Stimulated activated CD4-positive, alpha-beta T cell treated with anti-CD3 and anti-CD28 coated beads, TNF-alpha, amount 100 ng/mL, for 24 hours (primary cell): ENCODE results near the gene SH3RF1.
A peak's percentile ranks its signal among the peaks of the same experiment; 100 is the strongest.

ENCODE experiments used
- DNase-seq, 3 experiments: peaks; one replicate each; pipeline ENCODE4 v3.0.0-alpha.2; 2020; ENCODE audit warnings: low read depth in 3 of 3

Gene SH3RF1

GRCh38 chr4:169108303-169108702 lies 162.5 kb downstream of the SH3RF1 start:
- no peak for DNase-seq

- no peak for DNase-seq
Observed at GRCh38 chr4:169107528-169107927, 163.2 kb downstream of the SH3RF1 start.

GRCh38 chr4:169106696-169107229 lies 164.0 kb downstream of the SH3RF1 start:
- no peak for DNase-seq

GRCh38 chr4:169105620-169106019 lies 165.1 kb downstream of the SH3RF1 start:
- DNase-seq: no peak

GRCh38 chr4:169103966-169104412 lies 166.8 kb downstream of the SH3RF1 start:
- no peak for DNase-seq

GRCh38 chr4:169102026-169102425 lies 168.7 kb downstream of the SH3RF1 start:
- DNase-seq: no peak

- no peak for DNase-seq
Observed at GRCh38 chr4:169100670-169101101, 170.1 kb downstream of the SH3RF1 start.

GRCh38 chr4:169099771-169100180 lies 171.0 kb downstream of the SH3RF1 start:
- no peak for DNase-seq

GRCh38 chr4:169098969-169099690 lies 171.6 kb downstream of the SH3RF1 start:
- no peak for DNase-seq

- DNase-seq: no peak
Observed at GRCh38 chr4:169098532-169098931, 172.2 kb downstream of the SH3RF1 start.

- DNase-seq: no peak
Observed at GRCh38 chr4:169098054-169098497, 172.7 kb downstream of the SH3RF1 start.

- DNase-seq: no peak
Observed at GRCh38 chr4:169096221-169096620, 174.5 kb downstream of the SH3RF1 start.

- DNase-seq: no peak
Observed at GRCh38 chr4:169094656-169095231, 176.0 kb downstream of the SH3RF1 start.

GRCh38 chr4:169092889-169093522 lies 177.8 kb downstream of the SH3RF1 start:
- DNase-seq: no peak

- DNase-seq: no peak
Observed at GRCh38 chr4:169090484-169091215, 180.1 kb downstream of the SH3RF1 start.

- no peak for DNase-seq
Observed at GRCh38 chr4:169089004-169089403, 181.8 kb downstream of the SH3RF1 start.

- DNase-seq: no peak
Observed at GRCh38 chr4:169084954-169085353, 185.8 kb downstream of the SH3RF1 start.

- DNase-seq: no peak
Observed at GRCh38 chr4:169080981-169081380, 189.8 kb downstream of the SH3RF1 start.

GRCh38 chr4:169079942-169080827 lies 190.6 kb downstream of the SH3RF1 start:
- DNase-seq: peak in 1 of 3 experiments; percentile 18

- DNase-seq: no peak
Observed at GRCh38 chr4:169074117-169074516, 196.6 kb downstream of the SH3RF1 start.

- DNase-seq: no peak
Observed at GRCh38 chr4:169071747-169072146, 199.0 kb downstream of the SH3RF1 start.
